HG03108 (cell line): ENCODE measurements around the gene FARP1.

ENCODE experiments used
- ATAC-seq: cut with Tn5 transposase; IDR thresholded peaks from one replicate; pipeline ENCODE4 v1.9.1; 2021; ENCODE audit warnings: moderate library complexity; ENCODE audit not compliant: unreplicated experiment

Gene FARP1

GRCh38 chr13:98200211-98200878 lies 57.5 kb downstream of the FARP1 start:
- ATAC-seq = no peak

GRCh38 chr13:98201189-98201588 lies 58.3 kb downstream of the FARP1 start:
- ATAC-seq = no peak

- ATAC-seq = no peak
These were observed 59.1 kb downstream of the FARP1 start for GRCh38 chr13:98201984-98202383.

GRCh38 chr13:98203646-98204326 lies 60.9 kb downstream of the FARP1 start:
- no peak for ATAC-seq

DNA sequence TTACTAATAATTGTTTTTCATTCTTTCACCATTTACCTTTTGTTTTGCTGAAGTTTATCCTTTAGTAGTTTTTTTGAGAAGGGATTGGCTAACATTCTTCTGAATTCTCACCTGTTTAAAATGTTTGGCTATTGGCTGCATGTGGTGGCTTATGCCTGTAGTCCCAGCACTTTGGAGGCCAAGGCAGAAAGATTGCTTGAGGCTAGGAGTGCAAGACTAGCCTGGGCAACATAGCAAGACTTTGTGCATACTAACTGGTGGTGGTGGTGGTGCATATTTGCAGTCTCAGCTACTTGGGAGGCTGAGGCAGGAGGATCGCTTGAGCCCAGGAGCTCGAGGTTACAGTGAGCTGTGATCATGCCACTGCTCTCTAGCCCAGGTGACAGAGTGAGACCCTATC lies 61.7 kb downstream of the FARP1 start:
- ATAC-seq = no peak

- no peak for ATAC-seq
These were observed 64.1 kb downstream of the FARP1 start for GRCh38 chr13:98206946-98207345.

DNA sequence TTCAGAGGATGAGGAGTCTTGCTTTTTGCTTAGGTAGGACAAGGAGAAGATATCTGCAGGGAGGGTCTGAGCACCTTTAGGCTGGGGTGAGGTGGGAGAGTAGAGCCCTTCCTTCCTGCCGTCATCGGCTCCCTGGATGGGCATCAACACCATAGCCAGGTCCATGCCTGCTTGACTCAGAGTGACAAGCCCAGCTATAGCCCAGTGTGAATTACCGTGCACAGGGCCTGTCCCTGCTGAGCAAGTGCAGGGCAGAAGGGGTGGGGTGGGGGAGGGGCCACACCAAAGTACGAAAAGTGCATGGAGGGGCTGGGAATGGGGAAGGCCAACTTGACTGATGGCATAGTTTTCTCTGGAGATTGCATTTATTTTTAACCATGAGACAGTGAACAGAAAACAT lies 64.5 kb downstream of the FARP1 start:
- no peak for ATAC-seq

GRCh38 chr13:98208606-98209005 lies 65.7 kb downstream of the FARP1 start:
- ATAC-seq = no peak

GRCh38 chr13:98212763-98213162 lies 69.9 kb downstream of the FARP1 start:
- no peak for ATAC-seq

DNA sequence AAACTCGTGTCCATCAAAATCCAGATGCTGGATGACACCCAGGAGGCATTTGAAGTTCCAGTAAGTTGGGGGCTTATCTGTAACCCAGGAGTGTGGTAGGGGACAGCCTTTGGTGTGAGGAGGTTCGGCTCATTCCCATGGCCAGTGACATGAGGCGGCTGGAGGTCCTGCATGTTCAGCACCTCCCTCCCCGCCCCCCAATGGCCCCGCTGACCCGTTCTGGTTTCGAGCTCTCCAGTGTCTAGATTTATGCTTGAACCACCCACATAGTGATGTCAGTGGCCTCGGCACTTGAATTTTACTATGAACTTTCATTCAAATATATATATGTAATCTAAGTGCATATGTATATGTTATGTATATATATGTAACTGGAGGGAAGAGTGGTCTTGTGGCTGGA lies 70.5 kb downstream of the FARP1 start:
- ATAC-seq = no peak

DNA sequence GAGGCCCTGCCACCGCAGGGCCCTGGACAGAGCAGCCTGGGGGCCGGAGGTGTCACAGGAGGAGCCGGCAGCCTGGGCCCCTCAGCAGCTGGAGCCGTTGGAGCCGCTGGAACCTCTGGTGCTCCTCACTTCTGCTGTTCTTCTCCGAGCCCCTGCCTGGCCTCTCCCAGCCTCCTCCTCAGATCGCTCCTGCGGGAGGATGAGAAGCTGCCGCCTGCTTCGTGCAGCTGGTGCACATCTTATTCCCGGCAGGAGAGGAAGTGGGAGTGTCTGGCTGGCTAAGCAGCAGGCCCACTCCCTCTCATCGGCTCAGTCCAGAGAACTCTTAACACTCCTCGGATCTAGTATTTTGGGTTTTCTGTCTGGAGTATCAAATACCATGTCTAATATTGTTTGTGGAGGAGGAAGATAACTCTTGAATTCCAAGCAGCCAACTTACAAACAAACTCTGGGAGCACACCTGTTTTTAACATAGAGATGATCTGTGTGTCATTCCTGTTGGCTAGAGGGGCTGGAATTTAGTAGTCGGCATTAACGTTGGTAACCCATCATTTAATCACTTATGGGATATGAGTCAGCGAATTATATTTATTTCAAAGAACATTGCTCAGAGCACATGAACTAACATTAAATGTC lies 71.2 kb downstream of the FARP1 start:
- no peak for ATAC-seq

DNA sequence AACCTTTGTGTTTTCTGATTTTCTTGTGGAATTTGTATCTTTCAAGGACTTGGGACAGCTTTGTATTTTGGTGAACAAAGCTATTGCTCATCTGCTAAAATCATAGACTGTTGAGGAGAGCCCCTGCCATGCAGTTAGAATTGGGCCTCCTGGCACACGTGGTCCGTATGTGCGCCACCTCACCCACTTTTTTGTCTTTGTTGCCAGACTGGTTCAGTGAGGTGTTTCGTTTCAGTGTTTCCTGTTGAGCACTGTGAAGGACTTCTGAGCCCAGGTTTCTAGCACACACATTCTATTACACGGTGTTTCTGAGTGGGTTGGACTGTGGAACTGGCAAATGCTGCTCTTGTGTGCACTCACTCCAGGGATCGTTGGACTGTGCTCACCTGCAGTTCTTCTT lies 71.8 kb downstream of the FARP1 start:
- no peak for ATAC-seq

GRCh38 chr13:98215508-98215907 lies 72.6 kb downstream of the FARP1 start:
- no peak for ATAC-seq

- no peak for ATAC-seq
These were observed 73.3 kb downstream of the FARP1 start for GRCh38 chr13:98216135-98216565.

DNA sequence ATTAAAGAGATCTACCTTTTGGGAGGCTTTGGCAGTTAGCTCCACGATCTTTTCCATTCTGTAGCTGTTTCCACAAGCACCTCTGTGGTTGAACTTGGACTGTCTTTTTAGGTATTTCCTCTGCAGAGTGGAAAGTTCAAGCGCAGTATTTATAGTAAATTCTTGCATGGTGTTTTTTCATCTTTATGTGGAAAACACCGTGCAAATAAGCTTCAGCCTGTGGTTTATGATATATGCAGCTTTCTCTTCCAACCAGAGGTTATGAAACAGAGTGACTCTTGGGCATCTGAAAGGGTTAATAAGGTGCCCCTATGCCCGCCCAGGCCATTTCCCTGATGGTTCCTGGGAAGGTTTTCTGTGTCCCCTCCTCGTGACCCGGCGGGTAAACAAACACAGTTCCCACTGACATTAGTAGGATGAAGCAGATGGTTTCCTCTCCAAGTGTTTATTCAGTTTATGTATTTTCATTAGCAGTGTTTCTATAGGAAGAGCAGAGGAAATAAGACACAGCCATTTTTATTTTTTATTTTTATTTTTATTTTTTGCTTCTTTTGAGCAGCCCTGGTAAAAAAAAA lies 73.9 kb downstream of the FARP1 start:
- ATAC-seq = no peak

GRCh38 chr13:98217597-98217996 lies 74.7 kb downstream of the FARP1 start:
- ATAC-seq = no peak

DNA sequence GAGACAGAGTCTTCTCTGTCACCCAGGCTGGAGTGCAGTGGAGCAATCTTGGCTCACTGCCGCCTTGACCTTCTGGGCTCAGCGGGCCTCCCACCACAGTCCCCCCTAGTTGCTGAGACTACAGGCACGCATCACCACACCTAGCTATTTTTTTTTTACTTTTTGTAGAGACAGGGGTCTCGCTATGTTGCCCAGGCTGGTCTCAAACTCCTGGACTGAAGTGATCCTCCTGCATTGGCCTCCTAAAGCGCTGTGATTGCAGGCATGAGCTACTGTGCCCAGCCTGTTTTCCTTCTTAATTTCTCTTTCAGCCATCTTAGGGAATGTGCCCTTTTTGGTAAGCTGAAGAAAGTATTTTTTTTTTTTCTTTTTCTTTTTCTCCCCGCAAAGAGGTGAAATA lies 76.8 kb downstream of the FARP1 start:
- no peak for ATAC-seq

- no peak for ATAC-seq
These were observed 77.4 kb downstream of the FARP1 start for GRCh38 chr13:98220271-98220791.

DNA sequence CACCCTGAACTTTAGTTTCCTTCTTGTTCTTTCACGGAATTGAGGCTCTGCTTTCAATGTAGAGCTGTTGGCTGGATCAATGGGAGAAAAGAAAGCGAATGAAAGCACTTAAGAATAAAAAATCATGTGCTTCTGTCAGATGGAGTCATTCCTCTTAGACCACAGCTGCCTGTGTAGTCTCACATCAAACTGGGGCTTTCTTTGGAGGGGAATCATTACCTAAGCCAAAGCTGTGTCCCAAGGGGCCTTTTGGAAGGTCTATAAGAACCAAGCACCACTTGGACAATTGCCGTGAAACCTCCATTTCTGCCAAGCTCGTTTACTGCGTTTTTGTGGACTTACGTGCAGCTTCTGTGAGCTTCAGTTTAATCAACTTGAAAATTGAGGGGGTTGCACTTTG lies 78.3 kb downstream of the FARP1 start:
- ATAC-seq = no peak

DNA sequence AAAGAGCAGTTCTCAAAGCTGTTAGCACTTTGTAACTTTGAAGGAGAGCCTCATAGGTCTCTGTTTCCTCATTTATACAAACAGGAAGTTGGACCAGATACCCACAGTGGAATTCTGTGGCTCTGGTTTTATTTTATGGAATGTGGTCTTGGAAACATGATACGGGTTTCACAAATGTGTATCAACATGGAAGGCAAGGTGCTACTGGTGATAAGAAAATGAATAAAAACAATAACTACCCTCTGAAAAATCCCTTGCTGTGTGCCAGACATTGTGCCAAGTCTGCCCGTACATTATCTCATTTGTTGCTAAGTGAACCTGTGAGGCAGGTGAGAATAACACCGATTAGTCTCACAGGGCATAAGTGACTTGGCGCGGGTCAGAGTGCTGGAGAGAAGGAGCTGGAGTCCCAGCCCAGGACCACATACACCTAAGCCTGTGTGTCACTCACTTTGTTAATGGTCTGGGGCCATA lies 79.2 kb downstream of the FARP1 start:
- ATAC-seq = no peak

- ATAC-seq = no peak
These were observed 79.9 kb downstream of the FARP1 start for GRCh38 chr13:98222816-98223215.

DNA sequence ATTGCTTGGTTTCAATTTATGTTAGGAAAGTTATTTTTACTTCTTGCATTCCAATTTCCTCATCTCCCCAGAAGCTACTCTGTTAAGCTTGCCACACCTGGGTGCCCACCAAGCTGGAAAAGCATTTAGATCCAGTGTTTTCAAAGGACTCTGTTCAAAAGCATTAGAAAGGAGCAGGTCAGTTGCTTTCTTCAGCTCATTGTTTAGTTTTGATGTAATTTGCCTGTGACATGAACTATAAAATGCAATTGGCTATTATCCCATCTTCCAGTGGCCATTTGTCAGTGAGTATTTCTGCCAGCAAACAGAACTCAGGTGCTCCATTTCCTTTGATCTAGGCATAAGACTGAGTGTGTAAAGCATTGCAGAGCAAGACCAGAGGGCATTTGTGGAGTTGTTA lies 80.8 kb downstream of the FARP1 start:
- no peak for ATAC-seq
